ENCODE data around the gene C12orf60.
A peak's percentile ranks its signal among the peaks of the same experiment; 100 is the strongest.
"Not testable (repeated sequence)": the region's sequence is repeated elsewhere in the genome, so short reads cannot be mapped to it uniquely, and the experiment has no call there.

Gene C12orf60, protein sequence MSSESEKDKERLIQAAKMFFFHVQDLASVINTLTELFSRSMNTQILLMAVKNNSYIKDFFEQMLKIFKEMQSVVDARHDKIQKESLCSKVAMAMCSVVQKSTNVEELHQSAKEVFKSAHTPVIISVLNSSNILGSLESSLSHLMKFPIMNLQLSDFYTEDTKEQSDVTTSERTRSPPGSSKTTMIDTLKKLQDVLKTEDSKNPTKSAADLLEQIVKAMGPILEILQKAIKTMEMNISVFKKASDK
- long read RNA-seq, donor 1, partial matches to known transcripts, result 41 of 45 reads
- long read RNA-seq, donor 1, other reads (novel, unspliced or antisense), result 0 of 45 reads
- long read RNA-seq, donor 2, partial matches to known transcripts, result 18 of 74 reads
- long read RNA-seq, donor 2, other reads (novel, unspliced or antisense), result 52 of 74 reads
- long read RNA-seq, donor 3, partial matches to known transcripts, result 50 of 61 reads
- long read RNA-seq, donor 3, other reads (novel, unspliced or antisense), result 8 of 61 reads
- long read RNA-seq, donor 4, partial matches to known transcripts, result 0 of 2 reads
- long read RNA-seq, donor 4, other reads (novel, unspliced or antisense), result 0 of 2 reads
- long read RNA-seq, donor 5, transcript C12orf60-201 (2 exons, 1,684 nt), result major isoform, 5 of 5 reads
- long read RNA-seq, donor 5, partial matches to known transcripts, result 0 of 5 reads
- long read RNA-seq, donor 5, other reads (novel, unspliced or antisense), result 0 of 5 reads
- long read RNA-seq, donor 6, partial matches to known transcripts, result 0 of 1 reads
- long read RNA-seq, donor 6, other reads (novel, unspliced or antisense), result 0 of 1 reads
- long read RNA-seq, donor 7, partial matches to known transcripts, result 0 of 1 reads
- long read RNA-seq, donor 7, other reads (novel, unspliced or antisense), result 0 of 1 reads
- long read RNA-seq, donor 8, partial matches to known transcripts, result 86 of 98 reads
- long read RNA-seq, donor 8, other reads (novel, unspliced or antisense), result 8 of 98 reads

DNA sequence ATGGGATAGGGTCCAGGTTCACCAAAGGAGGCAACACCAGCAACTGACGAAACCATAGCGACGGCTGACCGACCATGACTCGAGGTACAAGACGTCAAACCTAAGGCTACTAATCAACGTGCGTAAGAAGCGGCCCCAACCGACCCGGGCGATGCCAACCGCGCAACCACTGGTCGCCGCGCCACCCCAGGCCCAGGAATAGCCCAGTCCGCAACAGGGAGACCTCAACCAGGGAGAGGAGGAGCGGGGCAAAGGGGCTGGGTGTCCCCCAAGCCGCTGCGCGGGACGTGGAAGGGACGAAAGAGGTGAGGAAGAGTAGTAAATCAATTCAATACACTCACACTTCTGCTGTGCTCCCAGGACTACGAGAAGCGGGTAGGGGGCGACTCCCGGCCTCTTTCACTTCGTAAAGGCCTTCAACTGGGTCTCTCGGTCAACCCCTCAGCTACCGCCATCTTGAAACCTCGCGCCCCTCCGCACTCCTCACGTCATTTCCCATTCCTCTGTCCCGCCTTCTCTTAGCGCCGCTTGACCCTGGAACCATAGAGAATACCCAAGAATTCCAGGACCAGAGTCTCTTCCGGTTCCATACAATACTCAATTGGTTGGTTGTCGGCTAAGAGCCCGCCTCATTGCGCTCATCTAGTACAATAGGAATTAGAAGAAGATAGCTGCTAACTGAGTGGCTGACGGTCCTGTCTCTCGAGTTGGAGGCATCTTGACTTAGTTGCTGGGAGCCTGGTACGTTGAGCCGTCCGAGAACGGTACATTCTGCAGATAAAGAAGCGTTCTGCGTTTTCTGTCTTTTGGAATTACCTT, at the start of gene C12orf60, which contains the start of gene WBP11:
Gene C12orf60, plus strand, starts transcription at position 660 of the 819 bp plus-strand sequence. CDS start 19,266 bp downstream, outside the sequence.
Gene WBP11, minus strand, starts transcription at position 468 of the 819 bp plus-strand sequence. CDS start 2,095 bp downstream, outside the sequence.
- peak; percentile 91 for DNase-seq

DNA sequence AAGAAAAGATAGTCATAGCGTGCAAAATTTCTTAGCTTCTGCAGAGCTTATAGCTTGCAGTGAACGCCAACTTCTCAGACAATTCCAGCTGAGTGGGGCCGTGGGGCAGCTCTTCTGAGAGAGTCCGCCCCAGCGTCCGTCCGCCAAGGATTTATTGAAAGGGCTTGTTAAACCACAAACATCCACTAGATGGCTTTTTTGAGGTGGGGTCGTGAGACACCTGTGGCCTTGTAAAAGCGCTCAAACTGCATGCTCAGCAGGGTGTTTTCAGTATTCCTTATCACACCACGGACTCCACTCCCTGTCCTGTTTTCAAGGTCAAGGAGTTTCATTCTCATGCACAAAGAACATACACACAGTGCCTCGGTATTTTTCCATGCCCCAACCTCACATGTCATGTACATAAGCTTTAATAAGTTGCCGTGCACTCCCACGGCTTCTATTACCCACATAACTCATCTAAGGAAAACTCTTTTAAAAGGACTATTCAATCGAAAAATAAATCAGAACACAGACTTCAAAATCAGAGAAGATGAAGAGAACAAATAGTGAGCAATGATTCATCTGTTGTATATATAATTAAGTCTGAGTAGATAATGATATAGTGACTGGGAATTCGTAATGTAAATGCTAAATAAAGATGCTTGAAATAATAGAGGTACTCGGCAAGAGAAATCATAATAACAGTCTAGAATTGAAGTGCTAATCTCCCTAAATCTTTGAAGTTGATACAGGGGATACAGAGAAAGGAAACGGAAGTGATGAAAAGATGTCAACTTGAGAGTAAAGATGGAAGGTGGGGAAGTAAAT, 46.9 kb upstream of the C12orf60 start:
- DNase-seq, result peak; percentile 25

DNA sequence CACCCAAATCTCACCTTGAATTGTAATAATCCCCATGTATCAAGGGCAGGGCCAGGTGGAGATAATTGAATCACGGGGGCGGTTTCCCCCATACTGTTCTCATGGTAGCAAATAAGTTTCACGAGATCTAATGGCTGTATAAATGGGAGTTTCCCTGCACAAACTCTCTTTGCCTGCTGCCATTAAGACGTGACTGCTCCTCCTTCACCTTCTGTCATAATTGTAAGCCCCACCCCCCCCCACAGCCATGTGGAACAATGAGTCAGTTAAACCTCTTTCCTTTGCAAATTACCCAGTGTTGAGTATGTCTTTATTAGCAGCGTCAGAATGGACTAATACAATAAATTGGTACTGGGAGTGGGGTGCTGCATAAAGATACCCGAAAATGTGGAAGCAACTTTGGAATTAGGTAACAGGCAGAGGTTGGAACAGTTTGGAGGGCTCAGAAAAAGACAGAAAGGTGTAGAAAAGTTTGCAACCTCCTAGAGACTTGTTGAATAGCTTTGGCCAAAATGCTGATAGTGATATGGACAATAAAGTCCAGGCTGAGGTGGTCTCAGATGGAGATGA, 43.7 kb upstream of the C12orf60 start:
- not testable (repeated sequence) for DNase-seq

DNA sequence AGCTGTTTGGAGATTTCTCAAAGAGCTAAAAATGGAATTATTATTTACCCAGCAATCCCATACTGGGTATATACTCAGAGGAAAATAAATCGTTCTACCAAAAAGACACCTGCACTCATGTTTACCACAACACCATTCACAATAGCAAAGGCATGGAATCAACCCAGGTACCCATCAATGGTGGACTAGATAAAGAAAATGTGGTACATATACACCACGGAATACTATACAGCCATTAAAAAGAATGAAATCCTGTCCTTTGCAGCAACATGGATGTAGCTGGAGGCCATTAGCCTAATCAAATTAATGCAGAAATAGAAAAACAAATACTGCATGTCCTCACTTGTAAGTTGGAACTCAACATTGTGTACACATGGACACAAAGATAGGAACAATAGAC, 38.1 kb upstream of the C12orf60 start:
- DNase-seq, result no peak

DNA sequence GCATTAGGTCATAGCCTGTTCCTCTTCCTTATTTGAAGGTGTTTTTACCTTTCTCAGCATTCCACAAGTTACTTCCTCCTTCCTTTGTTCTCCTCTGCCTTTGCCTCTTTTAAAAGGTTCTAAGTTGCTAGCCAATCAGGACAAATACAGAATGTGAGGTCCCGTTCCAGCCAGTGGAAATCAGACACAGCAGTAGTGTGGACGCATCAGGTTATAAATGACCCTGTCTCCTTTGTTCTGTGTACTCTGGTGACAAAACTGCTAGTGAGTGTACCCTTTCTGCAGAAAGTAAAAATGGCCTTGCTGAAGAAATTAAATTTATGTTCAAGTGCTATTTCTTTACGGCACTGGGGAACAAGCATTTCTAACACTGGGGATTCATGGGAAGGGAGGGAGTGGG, 37.5 kb upstream of the C12orf60 start:
- DNase-seq, result not testable (repeated sequence)

DNA sequence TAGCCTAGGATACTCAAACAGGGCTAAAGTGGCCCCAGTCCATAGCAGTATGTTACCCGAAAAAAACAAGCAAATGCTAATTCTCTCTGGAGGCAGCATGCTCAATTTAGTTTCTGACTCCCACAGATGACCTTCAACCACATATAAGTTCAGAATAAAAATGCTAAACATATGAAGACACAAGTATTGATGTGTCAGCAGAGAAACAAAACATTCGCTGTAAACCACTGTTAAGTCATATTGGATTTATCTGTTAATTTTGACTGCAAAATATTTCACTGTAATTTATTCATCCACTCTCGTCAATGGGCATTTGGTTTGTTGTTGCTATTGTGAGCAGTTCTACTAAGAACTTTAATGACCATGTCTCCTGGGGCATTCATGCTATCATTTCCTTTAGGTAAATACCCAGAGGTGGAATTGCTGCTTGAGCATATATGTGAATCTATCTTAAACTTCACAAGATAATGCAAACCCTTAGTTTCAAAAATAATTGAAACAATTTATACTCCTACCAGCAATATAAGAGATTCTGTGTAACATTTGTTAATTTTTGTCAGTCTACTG, 36.7 kb upstream of the C12orf60 start:
- DNase-seq, result no peak

DNA sequence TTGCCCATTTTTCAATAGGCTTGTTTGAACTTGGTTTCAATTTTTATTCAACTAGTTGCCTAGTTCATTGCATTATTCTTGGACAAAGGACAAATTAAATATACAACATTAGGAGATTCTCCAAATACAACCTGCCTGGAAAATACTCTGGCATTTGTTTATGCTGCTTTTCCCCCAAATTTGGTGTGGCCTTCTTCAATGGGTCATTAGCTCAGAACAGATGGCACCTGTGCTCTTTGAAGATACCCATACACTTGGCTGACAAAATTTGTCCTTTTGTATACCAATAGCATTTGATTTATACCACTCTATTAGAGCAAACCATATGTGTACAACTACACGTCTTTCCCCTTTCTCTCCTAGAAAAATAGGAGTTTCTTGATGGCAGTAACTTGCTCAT, 35.9 kb upstream of the C12orf60 start:
- no peak for DNase-seq

DNA sequence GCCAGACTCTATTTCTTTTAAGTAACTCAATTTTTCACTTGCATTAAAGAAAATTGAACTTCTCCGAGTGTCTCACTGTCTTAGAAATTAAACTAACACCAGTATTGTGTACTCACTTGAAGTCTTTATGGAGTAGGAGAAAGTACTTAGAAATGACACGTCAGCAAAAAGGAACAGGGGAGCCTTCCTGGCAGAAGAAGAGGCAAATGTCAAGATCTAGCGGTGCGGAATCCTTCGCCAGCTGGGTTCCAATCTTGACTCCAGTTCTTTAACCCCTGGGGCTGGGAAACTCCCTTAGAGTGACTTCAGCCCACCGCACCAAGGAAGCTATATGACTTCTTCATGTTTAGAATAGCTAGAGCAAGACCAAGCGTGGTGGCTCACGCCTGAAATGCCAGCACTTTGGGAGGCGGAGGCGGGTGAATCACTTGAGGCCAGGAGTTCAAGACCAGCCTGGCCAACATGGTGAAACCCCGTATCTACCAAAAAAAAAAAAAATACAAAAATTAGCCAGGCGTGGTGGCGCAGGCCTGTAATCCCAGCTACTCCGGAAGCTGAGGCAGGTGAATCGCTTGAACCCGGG, 34.6 kb upstream of the C12orf60 start:
- peak; percentile 31 for DNase-seq

DNA sequence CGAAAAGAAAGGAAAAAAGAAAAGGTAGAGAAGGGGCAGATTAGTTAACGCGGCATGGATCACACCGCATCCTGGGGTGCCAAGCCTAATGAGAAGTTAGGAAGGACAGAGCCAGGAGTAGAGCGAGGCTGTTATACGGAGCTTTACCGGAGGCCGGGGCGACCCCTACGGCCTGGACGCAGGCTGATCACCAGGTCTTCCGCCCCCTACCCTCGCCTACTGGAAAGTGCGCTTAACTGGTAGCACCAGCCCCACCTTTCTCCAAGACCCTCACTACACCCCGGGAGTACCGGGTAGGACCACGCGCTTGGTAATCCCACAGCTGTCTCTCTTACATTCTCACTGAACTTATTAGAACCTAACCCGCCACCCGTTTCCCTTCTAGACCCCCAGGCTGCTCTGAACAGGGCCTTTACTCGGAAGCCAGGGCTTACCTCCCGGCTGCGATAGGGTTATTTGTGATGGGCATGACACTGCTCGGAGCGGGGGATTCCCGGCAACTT, 34.0 kb upstream of the C12orf60 start:
- DNase-seq, result peak; percentile 81

DNA sequence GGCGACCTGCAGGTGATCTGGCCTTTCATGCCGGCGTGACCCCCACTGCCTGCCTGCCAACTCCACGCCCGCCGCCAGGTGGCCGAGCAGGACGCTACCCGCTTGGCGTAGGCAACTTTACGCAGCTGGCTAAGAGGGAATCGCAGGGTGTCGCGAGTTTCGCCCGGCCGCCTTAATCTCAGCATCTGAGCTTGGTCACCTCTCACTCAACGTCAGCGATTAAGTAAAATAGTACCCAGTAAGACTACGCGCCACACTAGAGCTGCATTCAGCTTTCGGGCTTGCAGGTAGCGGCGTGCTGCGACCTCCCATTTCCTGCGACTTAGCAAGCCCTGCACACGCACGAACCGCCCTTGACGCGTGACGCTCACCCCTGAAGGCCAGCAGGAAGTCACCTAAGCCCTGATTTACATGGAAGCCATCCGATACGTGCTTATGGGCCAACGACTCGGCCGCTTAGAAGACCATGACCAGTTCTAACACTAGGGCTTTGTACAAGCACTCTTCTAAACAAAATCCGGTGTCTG, 33.4 kb upstream of the C12orf60 start:
- DNase-seq, result peak; percentile 94

DNA sequence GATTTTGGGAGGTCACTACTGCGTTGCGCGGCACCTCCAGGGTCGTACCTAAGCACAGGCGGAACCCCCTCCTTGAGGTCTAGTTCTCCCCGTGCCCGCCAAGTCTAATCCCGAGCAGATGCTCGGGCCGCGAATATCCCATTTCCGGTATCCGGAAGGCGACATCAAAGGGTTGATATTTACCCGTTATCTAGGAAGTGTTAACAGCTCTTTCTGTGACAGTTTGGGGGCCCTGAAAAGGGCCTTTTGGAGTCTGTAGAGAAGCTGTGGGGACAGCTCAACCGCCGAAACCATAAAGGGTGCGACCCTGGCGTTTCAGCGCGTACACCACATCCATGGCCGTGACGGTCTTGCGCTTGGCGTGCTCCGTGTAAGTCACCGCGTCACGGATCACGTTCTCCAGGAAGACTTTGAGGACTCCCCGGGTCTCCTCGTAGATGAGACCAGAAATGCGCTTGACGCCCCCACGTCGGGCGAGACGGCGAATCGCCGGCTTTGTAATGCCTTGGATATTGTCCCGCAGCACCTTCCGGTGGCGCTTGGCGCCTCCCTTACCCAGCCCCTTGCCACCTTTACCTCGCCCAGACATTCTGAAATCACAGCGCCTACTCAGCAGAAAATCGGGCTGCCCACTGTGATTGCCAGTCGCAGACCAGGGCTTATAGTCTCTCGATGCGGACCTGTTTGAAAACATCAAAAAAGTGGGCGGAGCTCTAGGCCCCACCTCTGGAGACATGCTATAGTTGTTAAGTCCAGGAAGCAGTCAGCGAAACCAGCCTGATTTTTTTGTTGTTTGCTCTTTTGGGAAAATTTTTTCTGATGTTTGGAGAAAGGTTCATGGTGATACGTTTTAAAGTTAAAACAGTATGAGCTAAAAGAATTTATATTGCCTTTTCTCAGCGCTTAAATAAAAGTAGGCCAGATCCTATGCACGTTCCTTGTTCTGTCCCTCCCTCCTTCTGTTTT, 32.7 kb upstream of the C12orf60 start:
- DNase-seq, result peak; percentile 93

DNA sequence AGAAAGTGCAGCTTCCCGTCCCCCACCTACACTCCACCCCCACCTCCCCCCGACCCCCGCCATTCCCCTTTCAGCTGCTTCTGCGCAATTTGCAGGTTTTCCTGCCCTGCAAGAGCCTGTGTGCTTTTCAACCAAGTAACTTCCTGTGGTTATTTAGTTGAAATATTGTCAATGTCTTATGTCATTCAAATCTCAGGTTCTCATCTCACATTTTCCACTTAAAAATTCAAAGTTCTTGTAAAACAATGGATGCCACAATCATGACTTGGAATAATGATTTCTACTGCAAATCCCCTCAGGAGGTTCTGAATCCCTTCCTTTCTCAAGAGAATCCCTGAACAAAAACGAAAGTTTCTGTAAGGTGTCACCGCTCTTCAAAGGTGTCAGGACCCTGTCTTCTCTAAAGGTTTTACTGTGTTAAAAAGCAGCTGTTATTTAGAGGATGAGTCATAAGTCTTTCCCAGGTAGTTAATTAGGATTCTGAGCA, 31.8 kb upstream of the C12orf60 start:
- peak; percentile 41 for DNase-seq

DNA sequence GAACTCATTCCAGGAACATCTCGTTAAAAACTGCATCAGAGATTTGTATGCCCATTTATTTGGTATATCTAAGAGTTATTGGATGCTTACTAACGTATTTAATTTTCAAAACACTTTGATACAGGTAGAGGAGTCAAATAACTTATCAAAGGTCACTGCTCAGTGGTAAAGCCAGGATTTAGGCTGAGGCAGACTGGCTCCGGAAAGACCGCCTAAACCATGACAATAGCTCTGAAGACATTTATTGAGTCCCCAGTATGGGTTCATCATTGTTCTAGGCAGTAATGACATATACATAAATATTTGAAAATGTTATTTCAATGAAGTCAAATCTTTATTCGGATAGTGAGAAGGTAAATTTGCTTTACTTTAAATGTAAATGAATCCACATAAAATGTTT, 30.5 kb upstream of the C12orf60 start:
- no peak for DNase-seq

DNA sequence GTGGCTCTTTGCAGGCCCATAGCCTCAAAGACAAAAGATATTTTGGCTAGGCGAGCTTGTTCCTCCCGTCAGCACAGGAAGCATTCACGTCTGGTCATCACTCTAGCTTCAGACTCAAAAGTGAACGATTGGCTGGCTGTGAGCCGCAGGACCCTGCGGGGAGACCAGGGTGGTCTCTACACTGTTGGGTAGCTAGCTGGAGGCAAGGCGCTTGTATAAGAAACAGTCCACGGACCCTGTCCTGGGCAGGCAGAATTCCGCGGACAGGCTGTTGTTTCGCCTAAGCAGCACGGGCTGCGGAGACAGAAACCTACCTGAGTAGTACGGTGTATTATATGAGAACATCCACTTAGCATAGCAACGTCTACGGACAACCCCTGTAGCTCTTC, 29.8 kb upstream of the C12orf60 start:
- peak; percentile 92 for DNase-seq

DNA sequence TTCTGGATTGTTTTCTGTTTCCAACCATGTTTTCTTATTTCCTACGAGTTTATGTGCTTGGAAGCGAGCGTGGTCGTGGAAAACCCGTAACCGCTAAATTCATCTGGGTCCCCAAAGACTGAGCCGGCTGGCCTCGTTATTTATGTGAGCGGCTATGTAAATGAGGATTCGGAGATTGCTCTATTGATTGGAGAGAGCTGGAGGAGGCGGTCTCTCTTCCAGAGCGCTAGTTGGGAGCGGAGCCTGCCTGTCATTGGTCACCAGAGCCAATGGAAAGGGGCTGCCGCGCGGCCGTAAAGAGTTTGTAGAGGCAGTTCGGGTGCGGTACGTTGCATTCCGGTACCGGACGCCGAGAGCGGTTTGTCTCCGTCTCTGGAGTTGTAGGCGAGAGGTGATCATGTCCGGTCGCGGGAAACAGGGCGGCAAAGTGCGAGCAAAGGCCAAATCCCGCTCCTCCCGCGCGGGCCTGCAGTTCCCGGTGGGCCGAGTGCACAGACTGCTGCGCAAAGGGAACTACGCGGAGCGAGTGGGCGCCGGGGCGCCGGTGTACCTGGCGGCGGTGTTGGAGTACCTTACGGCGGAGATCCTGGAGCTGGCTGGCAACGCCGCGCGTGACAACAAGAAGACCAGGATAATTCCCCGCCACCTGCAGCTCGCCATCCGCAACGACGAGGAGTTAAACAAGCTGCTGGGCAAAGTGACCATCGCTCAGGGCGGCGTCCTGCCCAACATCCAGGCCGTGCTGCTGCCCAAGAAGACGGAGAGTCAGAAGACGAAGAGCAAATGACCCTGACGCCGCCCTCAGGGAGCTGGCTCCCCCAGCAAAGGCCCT, 29.2 kb upstream of the C12orf60 start:
- DNase-seq, result peak; percentile 97

DNA sequence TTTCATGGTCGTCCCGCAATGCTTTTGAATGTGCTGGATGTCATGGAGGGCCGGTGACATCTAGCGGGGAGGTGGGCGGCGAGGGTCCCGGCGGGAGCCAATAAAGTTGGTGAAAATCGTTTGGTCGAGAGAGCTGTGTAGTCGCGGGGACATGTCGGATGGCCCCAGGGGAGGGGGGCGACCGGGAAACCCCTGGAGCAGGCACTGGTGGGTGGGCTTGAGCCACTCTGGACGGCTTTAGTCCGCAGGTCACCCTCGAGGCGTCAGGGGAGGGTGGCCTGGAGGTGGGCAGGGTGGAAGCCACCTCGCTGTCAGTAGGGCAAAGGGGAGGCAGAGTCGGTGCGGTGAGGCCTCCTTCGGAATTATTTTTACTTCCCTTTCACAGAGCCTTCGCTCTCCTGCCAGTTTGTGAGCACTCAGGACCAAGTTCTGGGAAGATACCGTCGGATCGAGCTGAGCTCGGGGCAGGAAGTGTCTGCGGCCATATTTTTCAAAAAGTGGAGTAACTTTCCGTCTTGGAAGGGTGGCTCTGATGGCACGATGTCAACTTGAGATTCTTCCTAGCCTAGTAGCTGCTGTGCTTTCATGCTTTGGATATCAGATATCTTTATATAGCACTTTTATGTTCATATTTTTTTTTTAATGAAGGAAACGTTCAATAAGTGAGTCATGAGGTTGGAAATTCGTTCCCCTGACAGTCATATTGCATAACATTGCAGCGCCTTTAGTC, 28.4 kb upstream of the C12orf60 start:
- no peak for DNase-seq

DNA sequence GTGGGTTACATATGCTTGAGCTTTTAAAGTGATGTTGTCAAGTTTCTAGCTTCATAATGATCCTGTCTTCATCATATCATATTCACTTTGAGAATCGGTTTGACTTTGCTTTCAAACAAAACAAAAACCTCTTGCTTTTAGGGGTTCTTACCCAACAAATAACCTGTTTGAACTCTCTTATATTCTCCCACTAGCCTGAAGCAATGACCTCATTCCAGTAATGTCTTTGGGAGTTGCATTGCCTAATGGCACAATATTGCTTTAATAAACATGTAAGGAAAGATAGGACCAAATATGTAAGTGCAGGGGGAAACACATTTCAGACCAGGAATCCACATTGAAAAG, 27.9 kb upstream of the C12orf60 start:
- no peak for DNase-seq
